ENCODE measurements around the gene JARID2.

The JARID2 gene

GRCh38 chr6:15247500-15248450, 1.9 kb downstream of the JARID2 start:
- Histone ChIP-seq H3K27me3 (replicated peaks in 2 of 5; ENCODE audit: control insufficient read depth in 4 of 5, insufficient read depth in 5 of 5, low read length in 4 of 5) (no peaks in the 10 kb centered on the region), H3K9me3 (ENCODE audit: control extremely low read depth in 1 of 5, control insufficient read depth in 4 of 5, insufficient read depth in 2 of 5, low read depth in 1 of 5, low read length in 4 of 5) (no peaks in the 10 kb centered on the region), H3K4me3 (ENCODE audit: control insufficient read depth in 1 of 7, extremely low read depth in 1 of 7, insufficient read depth in 4 of 7, low read depth in 2 of 7, low read length in 6 of 7) (peak overlapping the region; percentile 70 to 100 (median 94)), H3K27ac (ENCODE audit: insufficient read depth in 1 of 2, low read depth in 1 of 2, low read length in 2 of 2, poor library complexity in 1 of 2, severe bottlenecking in 2 of 2) (peak overlapping the region; percentile 56 to 89), H3K4me1 (ENCODE audit: control extremely low read depth in 1 of 4, control insufficient read depth in 4 of 4, insufficient read depth in 4 of 4, low read length in 3 of 4) (peaks cover 9 to 63% (median 56%) of the 10 kb centered on the region in 4 experiments), H3K36me3 (ENCODE audit: control insufficient read depth in 4 of 4, insufficient read depth in 4 of 4, low read length in 3 of 4) (no peaks in the 10 kb centered on the region)
- peak; percentile 57 to 85 (median 80) for DNase-seq
- WGBS (ENCODE audit: insufficient coverage), result 0% methylated on average over 22 of the region's 75 CpGs
- ChIA-PET POLR2A (interaction anchor here (0.6 to 1.3 kb wide), 5 partner anchors 19 to 179 kb away, joined by 3 to 6 read pairs (median 3); no protein-coding TSS in a partner anchor), CTCF (interaction anchor here (0.9 to 1.6 kb wide), 7 partner anchors 8 to 143 kb away, joined by 3 to 6 read pairs (median 5); no protein-coding TSS in a partner anchor)

GRCh38 chr6:15248451-15249370, 2.8 kb downstream of the JARID2 start:
- DNase-seq, result peak; percentile 98 to 99 (median 99)
- H3K27me3 ChIP-seq (replicated peaks in 2 of 5; ENCODE audit: control insufficient read depth in 4 of 5, insufficient read depth in 5 of 5, low read length in 4 of 5), result no peaks in the 10 kb centered on the region
- CTCF ChIA-PET, result interaction anchor here (1.2 to 3.4 kb wide), 4 partner anchors 11 to 51 kb away, joined by 3 to 12 read pairs (median 5); no protein-coding TSS in a partner anchor
- WGBS (ENCODE audit: insufficient coverage), result 0% methylated on average over 26 of the region's 83 CpGs
- H3K4me3 ChIP-seq (ENCODE audit: control insufficient read depth in 1 of 7, extremely low read depth in 1 of 7, insufficient read depth in 4 of 7, low read depth in 2 of 7, low read length in 6 of 7), result peak overlapping the region; percentile 54 to 91 (median 72)
- H3K27ac ChIP-seq (ENCODE audit: insufficient read depth in 1 of 2, low read depth in 1 of 2, low read length in 2 of 2, poor library complexity in 1 of 2, severe bottlenecking in 2 of 2), result peak overlapping the region; percentile 69 to 90
- H3K36me3 ChIP-seq (ENCODE audit: control insufficient read depth in 4 of 4, insufficient read depth in 4 of 4, low read length in 3 of 4), result peaks cover 0 to 4% (median 0%) of the 10 kb centered on the region in 4 experiments
- no peaks in the 10 kb centered on the region for H3K9me3 ChIP-seq (ENCODE audit: control extremely low read depth in 1 of 5, control insufficient read depth in 4 of 5, insufficient read depth in 2 of 5, low read depth in 1 of 5, low read length in 4 of 5)
- H3K4me1 ChIP-seq (ENCODE audit: control extremely low read depth in 1 of 4, control insufficient read depth in 4 of 4, insufficient read depth in 4 of 4, low read length in 3 of 4), result peaks cover 10 to 62% (median 56%) of the 10 kb centered on the region in 4 experiments
- POLR2A ChIA-PET, result interaction anchor here (0.6 to 1.3 kb wide), 5 partner anchors 18 to 178 kb away, joined by 3 to 6 read pairs (median 3); no protein-coding TSS in a partner anchor

GRCh38 chr6:15249371-15250019, 3.6 kb downstream of the JARID2 start:
- CTCF ChIA-PET, result interaction anchor here (0.9 to 3.4 kb wide), 7 partner anchors 10 to 195 kb away, joined by 3 to 12 read pairs (median 5); no protein-coding TSS in a partner anchor
- H3K4me1 ChIP-seq (ENCODE audit: control extremely low read depth in 1 of 4, control insufficient read depth in 4 of 4, insufficient read depth in 4 of 4, low read length in 3 of 4), result peaks cover 8 to 62% (median 57%) of the 10 kb centered on the region in 4 experiments

GRCh38 chr6:15250187-15251168, 4.6 kb downstream of the JARID2 start:
- CTCF ChIA-PET, result interaction anchor here (0.9 to 3.4 kb wide), 6 partner anchors 14 to 194 kb away, joined by 3 to 12 read pairs (median 3); no protein-coding TSS in a partner anchor
- peaks cover 0 to 4% (median 0%) of the 10 kb centered on the region in 4 experiments for H3K36me3 ChIP-seq (ENCODE audit: control insufficient read depth in 4 of 4, insufficient read depth in 4 of 4, low read length in 3 of 4)
- H3K4me1 ChIP-seq (ENCODE audit: control extremely low read depth in 1 of 4, control insufficient read depth in 4 of 4, insufficient read depth in 4 of 4, low read length in 3 of 4), result peaks cover 10 to 69% (median 63%) of the 10 kb centered on the region in 4 experiments
- DNase-seq, result peak in 2 of 3 donors; percentile 56 to 62
- H3K4me3 ChIP-seq (ENCODE audit: control insufficient read depth in 1 of 7, extremely low read depth in 1 of 7, insufficient read depth in 4 of 7, low read depth in 2 of 7, low read length in 6 of 7), result peak overlapping the region in 5 of 7 experiments; percentile 11 to 81 (median 69)
- H3K27ac ChIP-seq (ENCODE audit: insufficient read depth in 1 of 2, low read depth in 1 of 2, low read length in 2 of 2, poor library complexity in 1 of 2, severe bottlenecking in 2 of 2), result peak overlapping the region; percentile 69 to 90
- no peaks in the 10 kb centered on the region for H3K9me3 ChIP-seq (ENCODE audit: control extremely low read depth in 1 of 5, control insufficient read depth in 4 of 5, insufficient read depth in 2 of 5, low read depth in 1 of 5, low read length in 4 of 5)
- no peaks in the 10 kb centered on the region for H3K27me3 ChIP-seq (replicated peaks in 2 of 5; ENCODE audit: control insufficient read depth in 4 of 5, insufficient read depth in 5 of 5, low read length in 4 of 5)
- POLR2A ChIA-PET, result interaction anchor here (0.8 kb wide), 1 partner anchor 140 kb away, joined by 3 read pairs; no protein-coding TSS in a partner anchor
- 74% methylated on average over 9 of the region's 15 CpGs for WGBS (ENCODE audit: insufficient coverage)

More at GRCh38 chr6:15249371-15250019, 3.6 kb downstream of the JARID2 start:
- 12% methylated on average over 5 of the region's 9 CpGs for WGBS (ENCODE audit: insufficient coverage)
- no peak for DNase-seq
- Histone ChIP-seq H3K9me3 (ENCODE audit: control extremely low read depth in 1 of 5, control insufficient read depth in 4 of 5, insufficient read depth in 2 of 5, low read depth in 1 of 5, low read length in 4 of 5) (no peaks in the 10 kb centered on the region), H3K4me3 (ENCODE audit: control insufficient read depth in 1 of 7, extremely low read depth in 1 of 7, insufficient read depth in 4 of 7, low read depth in 2 of 7, low read length in 6 of 7) (peak overlapping the region; percentile 54 to 91 (median 72)), H3K27ac (ENCODE audit: insufficient read depth in 1 of 2, low read depth in 1 of 2, low read length in 2 of 2, poor library complexity in 1 of 2, severe bottlenecking in 2 of 2) (peak overlapping the region; percentile 69 to 90), H3K36me3 (ENCODE audit: control insufficient read depth in 4 of 4, insufficient read depth in 4 of 4, low read length in 3 of 4) (peaks cover 0 to 4% (median 0%) of the 10 kb centered on the region in 4 experiments), H3K27me3 (replicated peaks in 2 of 5; ENCODE audit: control insufficient read depth in 4 of 5, insufficient read depth in 5 of 5, low read length in 4 of 5) (no peaks in the 10 kb centered on the region)
- POLR2A ChIA-PET, result interaction anchor here (0.8 to 1.3 kb wide), 3 partner anchors 17 to 141 kb away, joined by 3 to 6 read pairs (median 4); no protein-coding TSS in a partner anchor

- WGBS (ENCODE audit: insufficient coverage), result no CpG with 5 or more reads among the region's 3 CpGs
- Histone ChIP-seq H3K27ac (ENCODE audit: insufficient read depth in 1 of 2, low read depth in 1 of 2, low read length in 2 of 2, poor library complexity in 1 of 2, severe bottlenecking in 2 of 2) (peak overlapping the region; percentile 50), H3K4me1 (ENCODE audit: control extremely low read depth in 1 of 4, control insufficient read depth in 4 of 4, insufficient read depth in 4 of 4, low read length in 3 of 4) (peaks cover 18 to 85% (median 75%) of the 10 kb centered on the region in 4 experiments)
Measured at GRCh38 chr6:15252195-15252594, 6.3 kb downstream of the JARID2 start.

More at GRCh38 chr6:15252195-15252594, 6.3 kb downstream of the JARID2 start:
- CTCF ChIA-PET, result interaction anchor here (0.6 to 3.4 kb wide), 4 partner anchors 13 to 137 kb away, joined by 4 to 12 read pairs (median 5); no protein-coding TSS in a partner anchor
- Histone ChIP-seq H3K36me3 (ENCODE audit: control insufficient read depth in 4 of 4, insufficient read depth in 4 of 4, low read length in 3 of 4) (peaks cover 0 to 4% (median 0%) of the 10 kb centered on the region in 4 experiments), H3K4me3 (ENCODE audit: control insufficient read depth in 1 of 7, extremely low read depth in 1 of 7, insufficient read depth in 4 of 7, low read depth in 2 of 7, low read length in 6 of 7) (peak overlapping the region in 2 of 7 experiments; percentile 31 to 43), H3K27me3 (replicated peaks in 2 of 5; ENCODE audit: control insufficient read depth in 4 of 5, insufficient read depth in 5 of 5, low read length in 4 of 5) (no peaks in the 10 kb centered on the region), H3K9me3 (ENCODE audit: control extremely low read depth in 1 of 5, control insufficient read depth in 4 of 5, insufficient read depth in 2 of 5, low read depth in 1 of 5, low read length in 4 of 5) (no peaks in the 10 kb centered on the region)
- no peak for DNase-seq
- POLR2A ChIA-PET, result no interaction called here

All from common myeloid progenitor, CD34-positive (primary cell).